HCT116 (cell line): Measurements from ENCODE around the gene LYRM7. TPM values are rescaled to one million over a fixed set of nuclear protein-coding genes. Genes with fewer than 3 reads are reported as not detected.

Experiments
- ATAC-seq: fragments of 200-7000 bp; cut with Tn5 transposase; 2 replicates; pipeline ENCODE4 v1.9.1; 2020; ENCODE audit warnings: mild to moderate bottlenecking, moderate library complexity
- BruUV-seq: library from RNA; stranded (reverse); fragments of 400-500 nt; replicated peaks from 2 replicates; lab custom pipeline; 2021; lab: Mats Ljungman, UMichigan
- CTCF ChIA-PET: fragments of 300-600 bp; sonication (Branson Sonifier 250); formaldehyde crosslinking; loops from one replicate; lab custom pipeline; 2021; ENCODE audit warnings: antibody characterized with exemption; lab: Charles Lee
- POLR2A ChIA-PET: fragments of 300-600, 350-600 bp; sonication (Branson Sonifier 250); formaldehyde crosslinking; loops from one replicate; lab custom pipeline; 2021; ENCODE audit warnings: antibody characterized with exemption; lab: Charles Lee
- RAD21 ChIA-PET, 2 experiments: fragments of 300-600 bp; sonication (Branson Sonifier 250); formaldehyde crosslinking; loops; one replicate each; lab custom pipeline; 2023; ENCODE audit warnings: low total read pairs in 2 of 2; ENCODE audit not compliant: uncharacterized antibody in 2 of 2, unreplicated experiment in 2 of 2, low non-redundant PET in 1 of 2; lab: Charles Lee
- DNase-seq: peaks from one replicate; pipeline ENCODE4 v3.0.0-alpha.2; 2010; ENCODE audit warnings: low read depth, low spot score
- H2AFZ ChIP-seq: fragments of 200-600 bp; shearing (Covaris generic), sonication (generic); 2 replicates; pipeline ENCODE4 v1.6.1; 2017; ENCODE audit warnings: low read depth, mixed run types, mixed read lengths, antibody characterized with exemption, low read length; ENCODE audit not compliant: poor library complexity, severe bottlenecking
- H3K27ac ChIP-seq: 2 replicates; pipeline ENCODE4 v1.5.1; 2012; ENCODE audit warnings: low read depth, low read length
- H3K27me3 ChIP-seq: fragments of 200-600 bp; sonication (generic); 2 replicates; pipeline ENCODE4 v1.6.1; 2016; ENCODE audit warnings: mixed run types, low read length, mixed read lengths; ENCODE audit not compliant: insufficient read depth
- H3K36me3 ChIP-seq, 2 experiments: fragments of 200-500 bp in 1 of 2; fragments of 200-600 bp in 1 of 2; sonication (Bioruptor generic) in 1 of 2; sonication (generic) in 1 of 2; 2 replicates each; pipeline versions ENCODE4 v1.5.1 to v1.6.1; 2014 to 2016; ENCODE audit warnings: low read length in 2 of 2, inconsistent platforms in 1 of 2, mixed read lengths in 1 of 2, mixed run types in 1 of 2; ENCODE audit not compliant: insufficient read depth in 2 of 2, control insufficient read depth in 1 of 2
- H3K4me1 ChIP-seq, 2 experiments: fragments of 200-600 bp in 1 of 2; sonication (generic) in 1 of 2; 2 replicates each; pipeline versions ENCODE4 v1.5.1 to v1.6.1; 2012 to 2017; ENCODE audit warnings: low read length in 2 of 2, inconsistent platforms in 1 of 2, mild to moderate bottlenecking in 1 of 2, mixed read lengths in 1 of 2, mixed run types in 1 of 2, moderate library complexity in 1 of 2; ENCODE audit not compliant: insufficient read depth in 2 of 2, control insufficient read depth in 1 of 2
- H3K4me2 ChIP-seq: fragments of 200-600 bp; sonication (generic); 2 replicates; pipeline ENCODE4 v1.6.1; 2017; ENCODE audit warnings: mixed run types, low read length, mixed read lengths
- H3K4me3 ChIP-seq, 2 experiments: fragments of 200-600 bp in 1 of 2; sonication (generic) in 1 of 2; replicated peaks in 1 of 2; 2 replicates each; pipeline ENCODE4 v1.5.1; 2011 to 2016; ENCODE audit warnings: low read length in 2 of 2, control low read depth in 1 of 2, low read depth in 1 of 2, mild to moderate bottlenecking in 1 of 2, mixed read lengths in 1 of 2, mixed run types in 1 of 2
- H3K79me2 ChIP-seq: fragments of 200-600 bp; sonication (generic); 2 replicates; pipeline ENCODE4 v1.6.1; 2017; ENCODE audit warnings: mild to moderate bottlenecking, mixed run types, low read length, moderate library complexity, mixed read lengths; ENCODE audit not compliant: insufficient read depth
- H3K9ac ChIP-seq: fragments of 200-600 bp; sonication (generic); 2 replicates; pipeline ENCODE4 v1.6.1; 2016; ENCODE audit warnings: low read length, mixed read lengths
- H3K9me2 ChIP-seq: fragments of 200-600 bp; sonication (generic), shearing (Covaris generic); 2 replicates; pipeline ENCODE4 v1.6.1; 2017; ENCODE audit warnings: mixed run types, mild to moderate bottlenecking, moderate library complexity; ENCODE audit not compliant: insufficient read depth
- H3K9me3 ChIP-seq, 2 experiments: fragments of 200-500 bp in 1 of 2; fragments of 200-600 bp in 1 of 2; sonication (Bioruptor generic) in 1 of 2; sonication (generic) in 1 of 2; 2 replicates each; pipeline ENCODE4 v1.6.1; 2014 to 2017; ENCODE audit warnings: low read length in 2 of 2, mixed read lengths in 2 of 2, inconsistent platforms in 1 of 2, low read depth in 1 of 2, mild to moderate bottlenecking in 1 of 2, mixed run types in 1 of 2, moderate library complexity in 1 of 2; ENCODE audit not compliant: control insufficient read depth in 1 of 2, insufficient read depth in 1 of 2
- H4K20me1 ChIP-seq: fragments of 200-600 bp; sonication (generic), shearing (Covaris generic); 2 replicates; pipeline ENCODE4 v1.6.1; 2017; ENCODE audit warnings: mixed run types, mild to moderate bottlenecking, moderate library complexity; ENCODE audit not compliant: insufficient read depth
- CBX3 ChIP-seq: IDR thresholded peaks from 2 replicates; pipeline ENCODE4 v1.6.1; 2012; ENCODE audit warnings: low read depth
- EZH2 ChIP-seq: fragments of 200-600 bp; sonication (generic); IDR thresholded peaks from 2 replicates; pipeline ENCODE4 v1.6.1; 2017; ENCODE audit warnings: antibody characterized with exemption, mixed run types
- JUND ChIP-seq: IDR thresholded peaks from 2 replicates; pipeline ENCODE4 v1.6.1; 2012
- POLR2AphosphoS5 ChIP-seq: IDR thresholded peaks from 2 replicates; pipeline ENCODE4 v1.6.1; 2011; ENCODE audit warnings: mild to moderate bottlenecking, low read depth, low read length, moderate library complexity
- RAD21 ChIP-seq: IDR thresholded peaks from 2 replicates; pipeline ENCODE4 v1.6.1; 2012; ENCODE audit warnings: low read depth, mild to moderate bottlenecking
- SRF ChIP-seq: IDR thresholded peaks from 2 replicates; pipeline ENCODE4 v1.6.1; 2012; ENCODE audit warnings: low read depth
- TCF7L2 ChIP-seq: IDR thresholded peaks from 2 replicates; pipeline ENCODE4 v1.7.0; 2011; ENCODE audit warnings: borderline replicate concordance, inconsistent platforms; ENCODE audit not compliant: insufficient read depth, insufficient read length; ENCODE audit errors: extremely low read depth
- YY1 ChIP-seq: IDR thresholded peaks from 2 replicates; pipeline ENCODE4 v1.6.1; 2011; ENCODE audit warnings: low read length, low read depth, moderate library complexity, mild to moderate bottlenecking; ENCODE audit not compliant: insufficient replicate concordance; ENCODE audit errors: extremely low read depth
- intact Hi-C: fragments of 100-400 bp; cut with micrococcal nuclease; formaldehyde crosslinking; loops from 2 replicates; pipeline ENCODE4 v1.10.0; 2022
- total RNA-seq: library from RNA; stranded (reverse); gene quantifications from one replicate; pipeline ENCODE4 v1.2.1, GENCODE V29; 2021; ENCODE audit not compliant: unreplicated experiment
- TF ChIP-seq, protein P1 (sequence below): IDR thresholded peaks from 2 replicates; pipeline ENCODE4 v1.6.1; 2011; ENCODE audit warnings: mild to moderate bottlenecking, low read length, moderate library complexity; ENCODE audit not compliant: insufficient replicate concordance; ENCODE audit errors: extremely low read depth

The LYRM7 gene
- total RNA-seq, 1 experiment from 2014 or later, result 14.4 TPM

DNA sequence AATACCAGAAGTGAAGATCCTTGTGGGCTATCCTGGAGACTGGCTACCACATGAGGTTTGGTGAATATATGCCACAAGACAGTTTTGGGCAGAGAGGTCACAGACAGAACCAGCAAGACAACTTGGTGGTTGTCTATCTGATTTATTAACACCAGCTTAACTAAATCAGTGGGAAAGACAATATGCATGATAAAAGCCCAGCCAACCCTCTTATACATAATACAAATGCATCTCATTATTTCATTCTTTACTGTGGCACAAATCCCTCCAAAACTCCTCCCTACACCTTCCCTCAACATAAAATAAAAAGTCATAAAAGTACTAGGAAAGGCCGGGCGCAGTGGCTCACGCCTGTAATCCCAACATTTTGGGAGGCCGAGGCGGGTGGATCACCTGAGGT is 13.8 kb upstream of the LYRM7 start:
- Histone ChIP-seq H3K79me2 (peaks cover 27% of the 10 kb centered on the region), H4K20me1 (peaks cover 6% of the 10 kb centered on the region; the same call in 1 of the 2 replicates), H3K4me1 (no peaks in the 10 kb centered on the region), H3K4me3 (no peak overlapping the region), H3K9me2 (no peaks in the 10 kb centered on the region), H3K27me3 (no peaks in the 10 kb centered on the region), H3K27ac (no peak overlapping the region), H3K9ac (no peak overlapping the region), H3K36me3 (peaks cover 30 to 31% of the 10 kb centered on the region in 2 experiments), H2AFZ (no peak overlapping the region), H3K4me2 (no peak overlapping the region)
- intact Hi-C loops, result no loop called here
- RAD21 ChIA-PET, result no interaction called here
- ATAC-seq, result no peak
- no TSS peak for BruUV-seq
- no peak for DNase-seq
- CTCF ChIA-PET, result no interaction called here
- TF ChIP-seq, protein P1, sequence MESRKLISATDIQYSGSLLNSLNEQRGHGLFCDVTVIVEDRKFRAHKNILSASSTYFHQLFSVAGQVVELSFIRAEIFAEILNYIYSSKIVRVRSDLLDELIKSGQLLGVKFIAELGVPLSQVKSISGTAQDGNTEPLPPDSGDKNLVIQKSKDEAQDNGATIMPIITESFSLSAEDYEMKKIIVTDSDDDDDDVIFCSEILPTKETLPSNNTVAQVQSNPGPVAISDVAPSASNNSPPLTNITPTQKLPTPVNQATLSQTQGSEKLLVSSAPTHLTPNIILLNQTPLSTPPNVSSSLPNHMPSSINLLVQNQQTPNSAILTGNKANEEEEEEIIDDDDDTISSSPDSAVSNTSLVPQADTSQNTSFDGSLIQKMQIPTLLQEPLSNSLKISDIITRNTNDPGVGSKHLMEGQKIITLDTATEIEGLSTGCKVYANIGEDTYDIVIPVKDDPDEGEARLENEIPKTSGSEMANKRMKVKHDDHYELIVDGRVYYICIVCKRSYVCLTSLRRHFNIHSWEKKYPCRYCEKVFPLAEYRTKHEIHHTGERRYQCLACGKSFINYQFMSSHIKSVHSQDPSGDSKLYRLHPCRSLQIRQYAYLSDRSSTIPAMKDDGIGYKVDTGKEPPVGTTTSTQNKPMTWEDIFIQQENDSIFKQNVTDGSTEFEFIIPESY, result no peak
- TF ChIP-seq TCF7L2 (no peak), CBX3 (no peak), POLR2AphosphoS5 (no peak), EZH2 (no peak), YY1 (no peak), RAD21 (no peak), SRF (no peak), JUND (no peak)
- TF ChIP-seq, all 23 proteins: peak for 0
- H3K9me3 ChIP-seq, result no peaks in the 10 kb centered on the region
- POLR2A ChIA-PET, result no interaction called here
